GM12878 (cell line): ENCODE measurements around the gene ADAM11. TPM values are rescaled to one million over a fixed set of nuclear protein-coding genes. Genes with fewer than 3 reads are reported as not detected.
"Not testable (repeated sequence)": the region's sequence is repeated elsewhere in the genome, so short reads cannot be mapped to it uniquely, and the experiment has no call there.

Source experiments
- ATAC-seq: fragments of 200-7000 bp; cut with Tn5 transposase; 3 replicates; pipeline ENCODE4 v1.9.1; 2020; ENCODE audit warnings: mild to moderate bottlenecking, moderate library complexity
- BruUV-seq: library from RNA; stranded (reverse); fragments of 400-500 nt; replicated peaks from 2 replicates; lab custom pipeline; 2021; lab: Mats Ljungman, UMichigan
- CTCF ChIA-PET: fragments of 300-600 bp; sonication (Branson Sonifier 250); formaldehyde crosslinking; extraction: SDS; loops from one replicate; lab custom pipeline; 2021; ENCODE audit warnings: inconsistent platforms; lab: Yijun Ruan, JAX
- POLR2A ChIA-PET: fragments of 350-600 bp; formaldehyde crosslinking; extraction: SDS; loops from one replicate; lab custom pipeline; 2021; ENCODE audit warnings: inconsistent platforms; lab: Charles Lee
- RAD21 ChIA-PET: fragments of 300-600 bp; sonication (Branson Sonifier 250); formaldehyde crosslinking; loops from one replicate; lab custom pipeline; 2023; ENCODE audit warnings: antibody characterized with exemption; ENCODE audit not compliant: unreplicated experiment; lab: Charles Lee
- SMC1A ChIA-PET: fragments of 300-600 bp; sonication (Branson Sonifier 250); formaldehyde crosslinking; loops from one replicate; lab custom pipeline; 2023; ENCODE audit not compliant: unreplicated experiment, uncharacterized antibody; lab: Charles Lee
- DNase-seq: peaks from one replicate; pipeline ENCODE4 v3.0.0-alpha.2; 2011; ENCODE audit warnings: low read depth, low spot score
- FAIRE-seq: peaks from 3 replicates; lab custom pipeline; 2011; peaks lifted over from hg19 to GRCh38; lab: Jason Lieb, UNC
- H2AFZ ChIP-seq: 2 replicates; pipeline ENCODE4 v1.6.0; 2011; ENCODE audit warnings: low read depth, low read length, control low read depth; ENCODE audit not compliant: control insufficient read depth
- H3K27ac ChIP-seq: 2 replicates; pipeline ENCODE4 v1.5.1; 2011; ENCODE audit warnings: control low read depth; ENCODE audit not compliant: control insufficient read depth, insufficient read depth
- H3K27me3 ChIP-seq, 2 experiments: replicated peaks in 1 of 2; 2 replicates each; pipeline versions ENCODE4 v1.6.0 to v1.6.1; 2011; ENCODE audit warnings: low read length in 1 of 2; ENCODE audit not compliant: control insufficient read depth in 2 of 2, insufficient read depth in 2 of 2
- H3K36me3 ChIP-seq, 2 experiments: 2 replicates each; pipeline ENCODE4 v1.5.1; 2011; ENCODE audit warnings: low read length in 1 of 2; ENCODE audit not compliant: control insufficient read depth in 2 of 2, insufficient read depth in 2 of 2
- H3K4me1 ChIP-seq: 2 replicates; pipeline ENCODE4 v1.6.1; 2011; ENCODE audit warnings: mild to moderate bottlenecking, low read length, moderate library complexity, mixed read lengths; ENCODE audit not compliant: control insufficient read depth, insufficient read depth
- H3K4me2 ChIP-seq: 2 replicates; pipeline ENCODE4 v1.6.0; 2011; ENCODE audit warnings: control low read depth; ENCODE audit not compliant: control insufficient read depth, insufficient read depth
- H3K4me3 ChIP-seq: fragments of 200-600 bp; sonication (generic); 2 replicates; pipeline ENCODE4 v1.5.1; 2016
- H3K79me2 ChIP-seq: 2 replicates; pipeline ENCODE4 v1.6.0; 2011; ENCODE audit warnings: low read length; ENCODE audit not compliant: control insufficient read depth, insufficient read depth
- H3K9ac ChIP-seq: 2 replicates; pipeline ENCODE4 v1.8.0; 2011; ENCODE audit warnings: low read length, control low read depth, mixed read lengths; ENCODE audit not compliant: control insufficient read depth, insufficient read depth
- H3K9me3 ChIP-seq: replicated peaks from 3 replicates; pipeline ENCODE4 v1.5.1; 2011; ENCODE audit warnings: mild to moderate bottlenecking, low read length; ENCODE audit not compliant: control insufficient read depth, insufficient read depth
- H4K20me1 ChIP-seq: 2 replicates; pipeline ENCODE4 v1.6.0; 2011; ENCODE audit not compliant: control insufficient read depth, insufficient read depth
- HDAC6 ChIP-seq: fragments of 200-600 bp; sonication (generic); IDR thresholded peaks from one replicate; pipeline ENCODE4 v1.8.0; 2017; ENCODE audit warnings: antibody characterized with exemption; ENCODE audit not compliant: unreplicated experiment
- POLR2AphosphoS5 ChIP-seq: IDR thresholded peaks from 2 replicates; pipeline ENCODE4 v1.6.1; 2011; ENCODE audit warnings: mild to moderate bottlenecking, low read length, inconsistent platforms
- STAT1 ChIP-seq: fragments of 450-650 bp; conservative IDR thresholded peaks from 2 replicates; pipeline ENCODE4 v1.6.1; 2014; ENCODE audit warnings: antibody characterized with exemption, mild to moderate bottlenecking
- ZSCAN29 ChIP-seq: fragments of 450-650 bp; IDR thresholded peaks from 2 replicates; pipeline ENCODE4 v1.6.1; 2017; ENCODE audit warnings: mild to moderate bottlenecking, moderate library complexity
- WGBS: methylation state at CpG from one replicate; pipeline ENCODE4 v1.1.6; 2016; ENCODE audit warnings: low lambda C conversion rate; ENCODE audit not compliant: insufficient replicate concordance, insufficient coverage; ENCODE audit errors: missing lambda C conversion rate; 5-methylcytosine and 5-hydroxymethylcytosine counted together
- in situ Hi-C: fragments of 300-500 bp; cut with MboI; formaldehyde crosslinking; loops from 9 replicates; pipeline ENCODE4 v1.14.3; 2018; ENCODE audit warnings: mixed read lengths
- intact Hi-C: fragments of 100-400 bp; cut with micrococcal nuclease; formaldehyde crosslinking; loops from one replicate; pipeline ENCODE4 v1.14.2; 2022; ENCODE audit not compliant: unreplicated experiment
- polyA plus RNA-seq, 11 experiments: library from polyadenylated mRNA; depleted of rRNA in 4 of 11; unstranded in 6 of 11; stranded (reverse) in 5 of 11; fragments of >200 nt; fragmentation: Nextera tagmentation in 4 of 11; fragmentation: Illumina TruSeq in 1 of 11; extraction: Ambion mirVana in 4 of 11; extraction: Trizol in 1 of 11; gene quantifications; 1 replicate in 1 of 11; 2 replicates in 10 of 11; pipeline versions ENCODE4 v1.2.1 to v1.2.3, GENCODE V29; 2011 to 2016; ENCODE audit warnings: inconsistent platforms in 2 of 11, missing spikeins in 2 of 11, low read depth in 1 of 11
- total RNA-seq, 4 experiments: library from RNA; depleted of rRNA in 3 of 4; stranded (reverse); fragments of >200 nt in 3 of 4; fragmentation: Illumina TruSeq in 1 of 4; extraction: Trizol in 1 of 4; gene quantifications; 2 replicates each; pipeline versions ENCODE4 v1.2.1 to v1.2.3, GENCODE V29; 2013 to 2021

The ADAM11 gene
- total and polyA plus RNA-seq, 10 of the 15 experiments (the other 5 are each of a cell fraction or from before 2014, with no cell fraction given) = 0.03 to 0.37 (median 0.06) TPM; not detected in 3

GRCh38 chr17:44754276-44754675 is 4.5 kb upstream of the ADAM11 start:
- Histone ChIP-seq H3K36me3 (peaks cover 0 to 4% of the 10 kb centered on the region in 2 experiments), H3K27me3 (no peaks in the 10 kb centered on the region; a peak in 2 of 4 replicates), H3K9me3 (no peaks in the 10 kb centered on the region), H3K4me2 (no peak overlapping the region), H4K20me1 (no peaks in the 10 kb centered on the region), H3K9ac (no peak overlapping the region), H3K27ac (no peak overlapping the region), H3K79me2 (no peaks in the 10 kb centered on the region), H2AFZ (no peak overlapping the region), H3K4me3 (no peak overlapping the region), H3K4me1 (no peaks in the 10 kb centered on the region)
- SMC1A ChIA-PET = no interaction called here
- FAIRE-seq (no peak), ATAC-seq (no peak), DNase-seq (no peak)
- in situ Hi-C loops (no loop called here), intact Hi-C loops (no loop called here)
- RAD21 ChIA-PET = no interaction called here
- POLR2A ChIA-PET = no interaction called here
- BruUV-seq = no TSS peak
- TF ChIP-seq POLR2AphosphoS5 = no peak
- TF ChIP-seq HDAC6 = no peak
- TF ChIP-seq STAT1 = no peak
- no peak for TF ChIP-seq ZSCAN29
- CTCF ChIA-PET = interaction anchor here (0.7 kb wide), 1 partner anchor 17 kb away, joined by 3 read pairs; no protein-coding TSS in a partner anchor
- WGBS = 63% methylated on average over 7 of the region's 7 CpGs

DNA sequence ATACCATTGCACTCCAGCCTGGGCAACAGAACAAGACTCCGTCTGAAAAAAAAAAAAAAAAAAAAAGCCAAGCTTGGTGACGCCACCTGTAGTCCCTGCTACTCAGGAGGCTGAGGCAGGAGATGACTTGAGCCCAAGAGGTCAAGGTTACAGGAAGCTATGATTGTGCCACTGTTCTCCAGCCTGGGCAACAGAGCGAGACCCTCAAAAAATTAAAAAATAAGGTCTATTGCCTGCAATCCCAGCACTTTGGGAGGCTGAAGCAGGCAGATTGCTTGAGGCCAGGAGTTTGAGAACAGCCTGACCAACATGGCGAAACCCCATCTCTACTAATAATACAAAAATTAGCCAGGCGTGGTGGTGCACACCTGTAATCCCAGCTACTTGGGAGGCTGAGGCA is 3.6 kb upstream of the ADAM11 start:
- H3K79me2 ChIP-seq, H3K27me3 ChIP-seq, H4K20me1 ChIP-seq, ATAC-seq, H3K4me1 ChIP-seq, intact Hi-C loops, SMC1A ChIA-PET, H3K9me3 ChIP-seq, H3K4me3 ChIP-seq, DNase-seq, H3K4me2 ChIP-seq, H3K36me3 ChIP-seq, H2AFZ ChIP-seq, FAIRE-seq, H3K27ac ChIP-seq, RAD21 ChIA-PET, H3K9ac ChIP-seq, BruUV-seq, in situ Hi-C loops: not testable (repeated sequence)
- ChIA-PET CTCF (interaction anchor here (0.6 to 0.7 kb wide), 2 partner anchors 16 to 334 kb away, joined by 3 read pairs; no protein-coding TSS in a partner anchor), POLR2A (interaction anchor here (0.7 kb wide), 1 partner anchor 9 kb away, joined by 4 read pairs; no protein-coding TSS in a partner anchor)
- 76% methylated on average over 4 of the region's 5 CpGs for WGBS
